Hepatocyte (in vitro differentiated cells): ENCODE measurements around the gene WDR36. TPM values are rescaled to one million over a fixed set of nuclear protein-coding genes. Genes with fewer than 3 reads are reported as not detected.
A peak's percentile ranks its signal among the peaks of the same experiment; 100 is the strongest.

Experiments
- DNase-seq: peaks from one replicate; pipeline ENCODE4 v3.0.0-alpha.2; 2016; ENCODE audit warnings: low spot score
- H2AFZ ChIP-seq: fragments of 200-600 bp; sonication (generic); 2 replicates; pipeline ENCODE4 v1.6.0; 2016; ENCODE audit warnings: antibody characterized with exemption, mild to moderate bottlenecking
- H3K27ac ChIP-seq: fragments of 200-600 bp; sonication (generic); 2 replicates; pipeline ENCODE4 v1.5.1; 2016; ENCODE audit warnings: mild to moderate bottlenecking
- H3K27me3 ChIP-seq: fragments of 200-600 bp; sonication (generic); 2 replicates; pipeline ENCODE4 v1.6.1; 2016
- H3K36me3 ChIP-seq: fragments of 200-600 bp; sonication (generic); replicated peaks from 2 replicates; pipeline ENCODE4 v1.5.1; 2016; ENCODE audit warnings: low read depth; ENCODE audit not compliant: insufficient read depth
- H3K4me1 ChIP-seq: fragments of 200-600 bp; sonication (generic); 2 replicates; pipeline ENCODE4 v1.5.1; 2016; ENCODE audit warnings: mild to moderate bottlenecking, moderate library complexity; ENCODE audit not compliant: insufficient read depth
- H3K4me2 ChIP-seq: fragments of 200-600 bp; sonication (generic); 2 replicates; pipeline ENCODE4 v1.6.0; 2016
- H3K4me3 ChIP-seq: fragments of 200-600 bp; sonication (generic); 2 replicates; pipeline ENCODE4 v1.5.1; 2016; ENCODE audit warnings: mild to moderate bottlenecking
- H3K79me2 ChIP-seq: fragments of 200-600 bp; sonication (generic); 2 replicates; pipeline ENCODE4 v1.6.0; 2017; ENCODE audit warnings: mild to moderate bottlenecking
- H3K9me2 ChIP-seq: fragments of 200-600 bp; sonication (generic); replicated peaks from 2 replicates; pipeline ENCODE4 v1.6.0; 2017; ENCODE audit warnings: mild to moderate bottlenecking; ENCODE audit not compliant: insufficient read depth
- H3K9me3 ChIP-seq: fragments of 200-600 bp; sonication (generic); 2 replicates; pipeline ENCODE4 v1.5.1; 2016; ENCODE audit warnings: low read depth, mild to moderate bottlenecking
- H4K20me1 ChIP-seq: fragments of 200-600 bp; sonication (generic); 2 replicates; pipeline ENCODE4 v1.6.0; 2016; ENCODE audit warnings: mild to moderate bottlenecking; ENCODE audit not compliant: insufficient read depth, poor library complexity, severe bottlenecking
- EZH2 ChIP-seq: fragments of 200-600 bp; sonication (generic); IDR thresholded peaks from 2 replicates; pipeline ENCODE4 v1.6.1; 2016; ENCODE audit warnings: antibody characterized with exemption, mild to moderate bottlenecking, borderline replicate concordance
- EZH2phosphoT487 ChIP-seq: fragments of 200-600 bp; sonication (generic); IDR thresholded peaks from one replicate; pipeline ENCODE4 v1.6.1; 2018; ENCODE audit warnings: antibody characterized with exemption, mild to moderate bottlenecking, low read depth, moderate library complexity; ENCODE audit not compliant: unreplicated experiment, severe bottlenecking
- WGBS: methylation state at CpG from one replicate; pipeline ENCODE4 v1.1.6; 2016; ENCODE audit warnings: low lambda C conversion rate; ENCODE audit errors: missing lambda C conversion rate; 5-methylcytosine and 5-hydroxymethylcytosine counted together
- polyA plus RNA-seq: library from polyadenylated mRNA; unstranded; fragments of >200 nt; fragmentation: Nextera tagmentation; extraction: Ambion mirVana; gene quantifications from 2 replicates; pipeline ENCODE4 v1.2.1, GENCODE V29; 2016
- total RNA-seq: library from RNA; depleted of rRNA; stranded (reverse); fragments of >200 nt; gene quantifications from 2 replicates; pipeline ENCODE4 v1.2.3, GENCODE V29; 2014
- TF ChIP-seq, protein P1 (sequence below): fragments of 200-600 bp; sonication (generic); IDR thresholded peaks from 2 replicates; pipeline ENCODE4 v1.5.1; 2016; ENCODE audit warnings: antibody characterized with exemption, mild to moderate bottlenecking; ENCODE audit not compliant: poor library complexity

The WDR36 gene
- total and polyA plus RNA-seq, 2 experiments from 2014 or later = 9.1 to 28.7 TPM

GRCh38 chr5:111060169-111060568, 32.0 kb upstream of the WDR36 start:
- H3K36me3 ChIP-seq = no peaks in the 10 kb centered on the region
- H3K4me2 ChIP-seq = no peak overlapping the region
- 93% methylated on average over 2 of the region's 2 CpGs for WGBS
- no peak overlapping the region for H3K27ac ChIP-seq
- H3K27me3 ChIP-seq = no peaks in the 10 kb centered on the region
- H2AFZ ChIP-seq = no peak overlapping the region
- H3K9me2 ChIP-seq = no peaks in the 10 kb centered on the region
- no peaks in the 10 kb centered on the region for H3K79me2 ChIP-seq
- H3K4me1 ChIP-seq = no peaks in the 10 kb centered on the region
- H3K9me3 ChIP-seq = no peaks in the 10 kb centered on the region
- no peaks in the 10 kb centered on the region for H4K20me1 ChIP-seq
- H3K4me3 ChIP-seq = no peak overlapping the region
- TF ChIP-seq EZH2 (no peak), EZH2phosphoT487 (no peak)
- TF ChIP-seq, protein P1, sequence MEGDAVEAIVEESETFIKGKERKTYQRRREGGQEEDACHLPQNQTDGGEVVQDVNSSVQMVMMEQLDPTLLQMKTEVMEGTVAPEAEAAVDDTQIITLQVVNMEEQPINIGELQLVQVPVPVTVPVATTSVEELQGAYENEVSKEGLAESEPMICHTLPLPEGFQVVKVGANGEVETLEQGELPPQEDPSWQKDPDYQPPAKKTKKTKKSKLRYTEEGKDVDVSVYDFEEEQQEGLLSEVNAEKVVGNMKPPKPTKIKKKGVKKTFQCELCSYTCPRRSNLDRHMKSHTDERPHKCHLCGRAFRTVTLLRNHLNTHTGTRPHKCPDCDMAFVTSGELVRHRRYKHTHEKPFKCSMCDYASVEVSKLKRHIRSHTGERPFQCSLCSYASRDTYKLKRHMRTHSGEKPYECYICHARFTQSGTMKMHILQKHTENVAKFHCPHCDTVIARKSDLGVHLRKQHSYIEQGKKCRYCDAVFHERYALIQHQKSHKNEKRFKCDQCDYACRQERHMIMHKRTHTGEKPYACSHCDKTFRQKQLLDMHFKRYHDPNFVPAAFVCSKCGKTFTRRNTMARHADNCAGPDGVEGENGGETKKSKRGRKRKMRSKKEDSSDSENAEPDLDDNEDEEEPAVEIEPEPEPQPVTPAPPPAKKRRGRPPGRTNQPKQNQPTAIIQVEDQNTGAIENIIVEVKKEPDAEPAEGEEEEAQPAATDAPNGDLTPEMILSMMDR = no peak
- no peak for DNase-seq

GRCh38 chr5:111061618-111062017, 30.5 kb upstream of the WDR36 start:
- Histone ChIP-seq H3K27ac (no peak overlapping the region), H2AFZ (no peak overlapping the region), H3K36me3 (no peaks in the 10 kb centered on the region), H3K4me3 (no peak overlapping the region), H4K20me1 (no peaks in the 10 kb centered on the region), H3K4me1 (no peaks in the 10 kb centered on the region), H3K9me2 (no peaks in the 10 kb centered on the region), H3K27me3 (peaks cover 7% of the 10 kb centered on the region), H3K9me3 (no peaks in the 10 kb centered on the region), H3K79me2 (no peaks in the 10 kb centered on the region), H3K4me2 (no peak overlapping the region)
- no peak for DNase-seq
- TF ChIP-seq, protein P1 = no peak
- TF ChIP-seq EZH2 = no peak
- TF ChIP-seq EZH2phosphoT487 = no peak

GRCh38 chr5:111063709-111064322, 28.3 kb upstream of the WDR36 start:
- no peaks in the 10 kb centered on the region for H4K20me1 ChIP-seq
- TF ChIP-seq EZH2phosphoT487 = no peak
- TF ChIP-seq, protein P1 = peak; percentile 46
- 26% methylated on average over 3 of the region's 3 CpGs for WGBS
- H3K9me3 ChIP-seq = no peaks in the 10 kb centered on the region
- peaks cover 29% of the 10 kb centered on the region for H3K27me3 ChIP-seq
- H3K27ac ChIP-seq = no peak overlapping the region
- no peaks in the 10 kb centered on the region for H3K79me2 ChIP-seq
- no peak overlapping the region for H3K4me3 ChIP-seq
- peak; percentile 58 for DNase-seq
- H3K9me2 ChIP-seq = no peaks in the 10 kb centered on the region
- H3K4me2 ChIP-seq = no peak overlapping the region
- H3K4me1 ChIP-seq = no peaks in the 10 kb centered on the region
- H3K36me3 ChIP-seq = no peaks in the 10 kb centered on the region
- no peak overlapping the region for H2AFZ ChIP-seq
